Activated CD4-positive, alpha-beta T cell treated with anti-CD3 and anti-CD28 coated beads for 1 hour (primary cell): ENCODE data around the gene TXNDC5.
"Not testable (repeated sequence)": the region's sequence is repeated elsewhere in the genome, so short reads cannot be mapped to it uniquely, and the experiment has no call there.

Experiments
- DNase-seq: peaks from one replicate; pipeline ENCODE4 v3.0.0-alpha.2; 2020

The TXNDC5 gene

DNA sequence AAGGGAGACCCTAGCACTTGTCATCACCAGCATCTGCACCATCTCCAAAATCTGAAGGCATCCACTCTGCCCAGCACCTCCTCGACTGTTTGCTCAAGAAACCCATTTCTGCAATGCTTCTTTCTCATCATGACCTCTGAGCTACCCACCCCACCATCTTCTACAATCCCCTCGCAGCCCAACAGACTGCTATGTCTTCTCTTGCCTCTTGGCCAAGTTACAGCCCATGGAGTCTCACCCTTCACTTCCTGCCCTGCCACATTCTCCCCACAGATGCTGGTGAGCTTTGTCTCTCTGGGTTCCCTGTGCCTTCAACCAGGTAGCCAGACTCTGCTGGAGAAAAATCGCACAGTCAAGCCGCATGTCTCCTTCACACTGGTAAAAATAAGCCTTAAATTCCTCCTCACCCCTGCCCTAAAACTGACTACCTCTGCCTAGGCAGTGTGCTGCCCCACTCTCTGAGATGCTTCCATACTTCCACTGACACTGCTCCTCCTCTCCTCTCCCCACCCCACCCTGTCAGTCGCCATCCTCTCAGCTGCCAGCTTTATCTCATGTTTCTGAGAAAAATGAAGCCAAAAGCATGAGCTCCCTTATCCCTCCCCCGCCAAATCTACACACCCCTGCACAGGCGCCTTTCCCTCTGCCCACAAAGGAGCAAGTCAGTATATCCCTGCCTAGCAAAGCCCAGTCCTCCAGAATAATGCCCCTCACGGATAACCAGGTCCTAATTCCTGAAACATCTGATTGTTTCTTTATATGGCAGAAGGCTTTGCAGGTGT, 2.3 kb upstream of the TXNDC5 start:
- DNase-seq = no peak

DNA sequence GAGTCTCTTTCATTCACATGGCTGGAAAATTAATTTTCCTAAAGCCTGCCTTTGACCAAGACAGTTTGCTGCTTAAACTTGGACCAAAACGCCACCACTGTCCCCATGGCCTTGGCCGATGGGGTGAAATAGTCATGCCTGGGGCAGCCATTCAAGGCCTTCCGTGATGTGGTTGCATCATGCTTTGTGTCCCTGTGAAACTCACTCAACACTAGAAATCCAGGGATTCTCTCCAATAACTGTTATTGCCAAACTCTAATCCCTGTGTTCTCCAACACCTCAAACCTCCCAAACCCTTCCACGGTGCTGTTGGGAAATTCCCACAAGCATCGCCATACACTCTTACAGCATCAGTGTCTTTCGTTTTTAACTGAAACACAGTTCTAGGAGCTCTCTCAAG, 1.4 kb upstream of the TXNDC5 start:
- no peak for DNase-seq

DNA sequence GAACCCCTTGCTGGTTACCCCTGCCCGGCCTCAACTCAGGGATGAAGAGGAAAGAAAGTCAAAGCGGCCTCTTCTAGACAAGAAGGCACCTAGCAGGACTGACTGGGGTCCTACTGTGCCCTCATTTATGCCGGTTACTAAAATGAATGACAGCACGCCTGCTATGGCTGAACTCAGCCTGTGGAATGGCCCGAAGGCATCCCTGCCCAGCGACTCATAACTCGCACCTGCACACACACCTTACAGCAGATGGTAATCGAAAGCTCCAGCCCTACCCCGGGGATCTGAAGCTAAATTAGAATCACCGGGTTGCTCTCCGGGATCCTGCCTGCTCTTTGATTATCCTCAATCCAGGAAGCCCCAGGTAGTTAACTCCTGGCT, 747 bp upstream of the TXNDC5 start:
- DNase-seq = no peak

DNA sequence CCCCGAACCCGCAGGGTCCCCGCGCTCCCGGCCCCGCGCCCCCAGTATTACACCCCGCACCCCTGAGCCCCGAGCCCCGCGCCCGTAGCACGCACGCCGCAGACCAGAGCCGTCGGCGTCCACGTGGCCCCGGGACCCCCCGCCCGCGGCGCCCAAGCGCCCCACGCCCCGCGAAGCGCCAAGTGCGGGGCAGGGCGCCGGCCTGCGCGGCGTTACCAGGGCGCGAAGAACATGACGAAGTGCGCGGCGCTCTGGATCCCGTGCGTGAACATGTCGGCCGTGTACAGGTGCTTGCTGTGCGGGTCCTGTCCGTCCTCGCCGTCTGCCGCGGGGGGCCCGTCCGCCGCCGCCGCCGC, 312 bp downstream of the TXNDC5 start:
- no peak for DNase-seq

DNA sequence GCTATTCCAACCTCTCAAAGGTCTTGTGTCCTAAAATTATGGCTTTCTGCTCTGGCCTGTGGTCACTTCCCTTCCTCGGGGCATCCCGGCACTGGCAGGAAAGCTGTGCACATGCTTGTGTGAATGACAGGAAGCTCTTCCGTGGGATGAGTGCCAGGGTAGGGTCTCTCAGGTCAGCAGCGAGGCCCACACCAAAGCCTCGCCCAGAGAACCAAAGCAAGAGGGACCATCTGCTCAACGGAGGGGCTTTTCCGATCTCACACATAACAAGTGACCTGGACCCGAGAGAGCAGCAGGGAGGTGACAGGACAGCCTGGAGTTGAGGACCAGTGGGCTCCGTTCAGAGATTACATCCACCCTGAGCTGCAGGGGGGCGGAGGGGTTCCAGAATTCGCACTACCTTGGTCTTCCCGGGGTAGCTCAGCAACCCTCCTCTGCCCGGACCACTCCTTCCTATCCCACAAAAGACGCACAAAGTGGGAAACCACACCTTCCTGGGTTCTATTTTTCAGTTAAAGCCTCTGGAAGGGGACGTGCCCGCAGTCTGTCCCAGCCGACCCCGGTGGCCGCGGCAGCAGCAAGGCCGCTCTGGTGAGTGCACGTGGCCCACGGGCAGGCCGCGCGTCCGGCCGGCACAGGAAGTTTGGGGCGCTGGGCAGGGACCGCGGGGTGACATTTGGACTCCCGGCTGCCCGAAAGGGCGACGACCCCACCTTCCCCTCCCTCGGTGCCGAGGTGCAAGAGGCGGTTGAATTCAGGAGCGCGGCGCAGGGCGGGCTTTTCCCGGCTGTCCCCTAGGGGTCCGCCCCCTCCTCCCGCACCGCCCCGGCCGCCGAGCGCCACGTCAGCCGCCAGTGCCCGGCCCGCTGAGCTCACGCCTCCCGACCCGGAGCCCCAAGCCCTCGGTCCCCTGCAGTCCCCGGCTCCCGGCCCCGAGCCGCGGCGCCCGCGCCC, 988 bp downstream of the TXNDC5 start:
- DNase-seq = no peak

DNA sequence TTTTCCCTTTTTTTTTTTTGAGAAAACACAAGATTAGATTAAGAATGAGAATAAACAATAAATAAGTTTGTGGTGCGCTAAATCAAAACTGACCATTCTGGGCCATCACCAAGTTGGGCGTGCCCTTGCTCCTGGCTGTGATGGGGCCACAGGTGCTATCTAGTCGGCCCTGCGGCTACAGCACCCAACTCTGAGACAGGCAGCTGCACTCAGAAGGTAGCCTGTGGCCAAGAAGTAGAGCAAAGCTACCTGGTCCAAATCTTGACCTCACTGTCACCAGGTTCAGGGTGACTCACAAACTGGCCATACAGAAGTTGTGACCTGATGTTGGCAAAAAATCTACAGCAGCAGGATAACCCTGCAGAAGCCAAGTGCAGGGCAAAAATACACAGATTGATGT, 3.4 kb downstream of the TXNDC5 start:
- DNase-seq = no peak

DNA sequence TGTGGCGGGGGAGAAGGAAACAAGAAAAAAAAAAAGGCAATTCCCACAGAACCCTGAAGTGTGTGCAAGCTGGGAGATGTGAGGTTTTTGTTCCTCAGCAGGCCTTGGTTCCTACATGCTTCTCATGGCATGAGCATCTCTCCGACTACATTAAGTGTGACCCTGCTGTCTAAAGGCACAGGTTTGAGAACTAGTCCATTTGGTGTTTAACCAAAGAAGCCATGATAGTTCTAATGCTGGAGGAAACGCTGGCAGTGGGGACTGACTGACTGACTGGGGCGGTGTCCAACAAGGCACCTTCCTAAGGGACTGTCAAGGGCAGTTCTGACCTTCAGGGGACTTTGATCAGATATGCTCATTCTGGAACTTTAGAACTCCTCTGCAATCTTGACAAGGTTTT, 3.8 kb downstream of the TXNDC5 start:
- DNase-seq = no peak

DNA sequence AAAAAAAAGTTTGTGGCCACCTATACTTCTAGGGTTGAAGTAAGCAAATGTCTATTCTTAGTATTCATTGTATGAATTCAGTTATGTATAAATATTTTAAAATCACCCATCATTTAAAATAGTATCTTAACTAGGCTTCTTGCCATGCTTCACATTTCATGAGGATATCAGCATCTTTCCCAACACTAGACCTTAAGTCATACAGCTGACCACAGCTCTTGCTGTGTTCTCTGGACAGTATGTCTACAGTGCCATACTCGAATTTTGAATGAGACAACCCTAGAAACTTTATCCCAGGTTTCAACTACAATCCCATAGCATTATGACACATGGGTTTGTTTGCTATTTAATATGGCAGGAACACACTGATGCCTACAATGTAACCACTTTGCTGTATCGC, 5.2 kb downstream of the TXNDC5 start:
- no peak for DNase-seq

DNA sequence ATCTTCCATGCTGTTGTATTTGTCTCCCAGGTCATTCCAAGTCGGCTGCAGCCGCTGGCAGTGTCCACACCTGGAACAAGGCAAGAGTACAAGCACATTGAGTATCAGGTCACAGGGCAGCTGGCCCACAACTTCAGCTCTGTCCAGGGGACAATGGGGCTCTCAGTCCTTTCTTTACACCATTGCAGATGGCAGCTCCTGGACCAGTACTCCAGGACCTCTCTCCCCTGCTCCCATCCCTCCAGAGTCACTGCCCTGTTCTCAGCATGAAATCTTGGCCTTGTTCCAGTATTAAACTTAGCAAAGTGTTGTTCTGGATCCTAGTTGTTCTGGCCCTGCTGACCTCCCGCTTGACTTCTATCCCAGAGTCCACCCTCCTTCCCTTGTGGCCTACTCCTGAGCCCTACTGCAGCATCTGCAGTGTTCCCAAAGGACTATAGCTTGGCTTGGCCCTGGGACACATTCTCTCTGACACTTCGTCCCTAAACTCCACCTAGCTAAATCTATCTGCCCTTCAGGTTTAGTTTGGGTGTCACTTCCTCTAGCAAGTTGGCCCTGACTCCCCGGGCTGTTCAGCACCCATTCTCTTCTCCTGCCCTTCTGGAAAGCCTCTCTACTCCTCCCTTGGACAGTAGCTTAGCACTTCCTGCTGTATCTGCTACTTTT, 5.8 kb downstream of the TXNDC5 start:
- no peak for DNase-seq

DNA sequence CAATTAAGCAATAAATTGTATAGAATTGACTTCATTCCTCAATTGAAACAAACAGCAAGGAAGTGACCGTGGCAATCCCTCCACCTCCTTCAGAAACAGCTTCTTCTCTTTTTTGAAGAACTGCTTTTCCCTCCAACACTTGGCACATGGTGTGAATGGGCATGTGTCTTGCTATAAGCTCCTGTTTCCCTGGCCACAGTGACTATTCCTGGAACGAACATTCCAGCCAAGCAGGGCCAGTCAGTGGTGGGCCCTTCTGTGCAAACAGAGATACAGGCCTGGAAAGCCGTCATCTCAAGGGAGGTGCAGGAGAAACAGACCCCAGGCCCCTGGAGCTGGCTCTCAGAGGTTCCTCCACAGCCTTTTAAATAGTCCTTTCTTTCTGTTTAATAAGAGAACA, 6.9 kb downstream of the TXNDC5 start:
- no peak for DNase-seq

DNA sequence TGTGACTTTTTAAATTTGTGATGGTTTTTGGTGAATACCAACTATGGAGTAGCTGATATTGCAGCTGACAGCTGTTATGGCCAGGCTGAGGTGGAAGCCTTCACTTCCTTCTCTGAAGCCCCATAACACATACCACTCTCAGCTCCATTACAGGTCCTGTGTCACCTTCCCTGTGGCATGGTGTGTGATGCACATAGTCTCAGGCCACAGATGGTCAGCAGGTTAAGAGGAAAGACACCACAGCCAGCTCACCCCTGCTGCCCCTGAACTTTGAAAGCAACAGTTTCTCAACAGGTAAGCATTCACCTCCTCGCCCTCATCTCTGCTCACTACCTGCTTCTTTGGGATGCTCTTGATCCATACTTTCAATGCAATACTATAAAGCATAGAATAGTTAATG, 7.7 kb downstream of the TXNDC5 start:
- DNase-seq = no peak

DNA sequence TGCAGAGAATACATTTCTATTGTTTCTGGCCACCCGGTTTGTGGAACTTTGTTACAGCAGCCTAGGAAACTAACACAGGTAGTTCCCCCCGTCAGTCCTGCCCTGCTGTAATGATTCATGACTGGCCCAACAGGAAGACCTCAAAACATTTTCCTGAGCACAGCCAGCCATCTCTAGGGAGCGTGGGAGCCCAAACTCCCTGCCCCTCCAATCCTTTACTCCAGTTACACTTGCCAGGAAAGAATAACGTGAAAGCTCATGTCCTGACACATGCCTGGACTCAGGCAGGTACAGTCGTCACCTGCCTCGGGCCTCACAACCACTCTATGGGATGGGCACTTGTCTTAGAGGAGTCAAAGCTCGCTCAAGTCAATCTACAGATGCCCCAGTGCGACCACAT, 8.4 kb downstream of the TXNDC5 start:
- no peak for DNase-seq

DNA sequence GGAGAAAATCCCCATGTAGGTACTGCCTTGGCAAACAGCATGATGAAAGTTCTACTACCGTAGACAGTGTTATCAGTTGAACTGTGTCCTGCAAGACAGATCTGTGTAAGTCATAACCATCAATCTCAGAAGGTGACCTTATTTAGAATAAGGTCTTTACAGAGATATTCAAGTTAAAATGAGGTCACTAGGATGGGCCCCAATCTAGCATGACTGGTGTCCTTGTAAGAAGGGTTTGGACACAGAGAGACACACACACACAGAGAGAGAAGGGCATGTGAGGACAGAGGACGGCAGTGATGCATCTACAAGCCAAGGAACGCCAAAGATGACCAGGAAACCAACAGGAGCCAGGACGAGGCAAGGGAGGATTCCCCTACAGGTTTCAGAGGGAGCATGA, 8.8 kb downstream of the TXNDC5 start:
- DNase-seq = no peak

DNA sequence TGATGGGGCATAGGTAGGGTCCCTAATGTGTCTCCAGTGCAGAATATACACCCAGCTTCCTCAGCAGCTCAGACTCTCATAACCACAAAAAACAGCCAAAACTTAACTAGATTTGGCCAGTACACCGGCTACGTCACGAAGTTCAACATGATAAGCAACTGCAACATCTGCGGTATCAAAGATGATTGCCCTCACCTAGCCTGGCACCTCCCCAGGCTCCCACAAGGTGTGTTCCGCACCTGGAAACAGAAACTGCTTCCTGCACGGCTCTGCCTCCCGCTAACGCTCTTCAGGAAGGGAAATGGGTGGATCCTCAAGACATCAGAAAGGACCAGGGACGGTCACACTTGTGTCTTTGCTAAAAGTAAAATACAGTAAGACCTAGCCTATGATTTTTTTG, 9.5 kb downstream of the TXNDC5 start:
- no peak for DNase-seq

DNA sequence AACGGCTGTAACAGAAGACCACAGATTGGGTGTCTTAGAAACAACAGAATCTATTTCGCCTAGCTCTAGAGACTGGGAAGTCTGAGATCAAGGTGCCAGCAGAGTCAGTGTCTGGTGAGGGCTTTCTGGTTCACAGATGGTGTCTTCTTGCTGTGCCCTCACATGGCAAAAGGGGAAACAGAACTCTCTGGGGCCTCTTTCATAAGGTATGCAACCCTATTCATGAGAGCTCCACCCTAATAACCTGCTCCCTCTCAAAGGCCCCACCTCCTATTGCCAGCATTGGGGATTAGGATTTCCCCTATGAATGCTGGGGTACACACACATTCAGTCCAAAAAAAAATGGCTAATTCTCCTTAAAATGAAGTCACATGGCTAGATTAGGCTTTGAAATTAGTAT, 10.0 kb downstream of the TXNDC5 start:
- DNase-seq = no peak

DNA sequence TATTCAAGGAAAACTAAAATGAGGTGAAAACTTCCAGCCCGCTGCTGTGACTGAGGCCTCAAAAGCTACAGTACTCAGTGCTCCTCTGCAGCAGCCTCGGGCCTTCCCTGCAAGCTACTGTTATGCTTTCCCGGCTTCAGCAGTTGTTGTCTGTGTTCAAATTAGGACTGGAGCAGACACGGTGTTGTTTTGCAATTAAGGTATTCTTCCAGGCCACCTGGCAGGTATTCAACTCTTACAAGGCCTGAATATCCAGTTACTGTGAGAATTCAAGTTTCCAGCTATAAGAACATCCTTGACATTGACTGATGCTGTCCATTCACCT, 10.7 kb downstream of the TXNDC5 start:
- no peak for DNase-seq

DNA sequence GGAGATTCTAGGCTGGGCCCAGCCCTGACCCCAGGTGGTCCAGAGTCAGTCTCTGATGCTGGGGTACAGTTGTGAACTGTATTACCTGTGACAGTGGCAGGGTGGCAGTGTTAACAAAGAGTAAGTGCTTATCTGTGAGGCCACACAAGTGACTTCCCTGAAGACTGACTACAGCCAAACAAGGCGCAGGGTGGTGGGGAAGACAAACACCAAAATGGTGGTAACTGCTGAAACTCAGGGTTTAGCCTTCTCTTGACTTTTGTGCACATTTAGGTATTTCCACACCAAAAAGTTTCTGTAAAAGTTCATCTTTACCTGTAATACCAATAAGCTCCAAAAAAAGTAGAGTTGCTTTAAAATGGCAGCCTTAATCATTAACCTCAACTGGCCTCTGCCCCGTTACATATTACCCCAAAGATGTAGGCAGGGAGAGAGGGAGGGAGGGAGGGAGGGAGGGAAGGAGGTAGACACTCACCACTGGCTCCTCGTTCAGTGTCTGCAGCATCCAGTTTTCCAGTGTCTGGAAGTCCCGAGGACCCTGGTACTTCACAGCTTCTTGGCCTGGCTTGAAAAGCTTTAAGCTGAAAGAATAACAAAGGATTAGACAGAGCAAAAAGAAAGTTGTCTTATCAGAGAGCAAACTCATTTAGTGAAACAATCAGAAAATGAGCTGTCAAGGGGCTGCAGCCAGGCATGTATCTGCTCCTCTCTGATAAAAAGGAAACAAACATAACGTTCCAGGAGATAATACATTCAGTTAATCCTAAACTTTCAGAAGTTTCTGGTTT, 11.3 kb downstream of the TXNDC5 start:
- DNase-seq = no peak

DNA sequence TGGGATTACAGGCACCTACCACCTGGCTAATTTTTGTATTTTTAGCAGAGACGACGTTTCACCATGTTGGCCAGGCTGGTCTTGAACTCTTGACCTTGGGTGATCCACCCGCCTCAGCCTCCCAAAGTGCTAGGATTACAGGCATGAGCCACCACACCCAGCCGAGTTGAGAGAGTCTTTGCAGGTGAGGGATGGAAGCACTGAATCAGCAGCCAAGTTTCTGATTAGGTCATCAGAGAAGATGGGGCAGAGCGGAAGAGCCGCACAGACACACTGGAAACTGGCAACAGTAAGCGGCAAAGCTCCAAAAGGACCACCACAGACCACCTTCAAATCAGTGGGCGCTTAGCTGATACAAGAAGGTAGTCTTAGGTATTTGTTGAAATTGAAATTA, 12.4 kb downstream of the TXNDC5 start:
- DNase-seq = not testable (repeated sequence)

DNA sequence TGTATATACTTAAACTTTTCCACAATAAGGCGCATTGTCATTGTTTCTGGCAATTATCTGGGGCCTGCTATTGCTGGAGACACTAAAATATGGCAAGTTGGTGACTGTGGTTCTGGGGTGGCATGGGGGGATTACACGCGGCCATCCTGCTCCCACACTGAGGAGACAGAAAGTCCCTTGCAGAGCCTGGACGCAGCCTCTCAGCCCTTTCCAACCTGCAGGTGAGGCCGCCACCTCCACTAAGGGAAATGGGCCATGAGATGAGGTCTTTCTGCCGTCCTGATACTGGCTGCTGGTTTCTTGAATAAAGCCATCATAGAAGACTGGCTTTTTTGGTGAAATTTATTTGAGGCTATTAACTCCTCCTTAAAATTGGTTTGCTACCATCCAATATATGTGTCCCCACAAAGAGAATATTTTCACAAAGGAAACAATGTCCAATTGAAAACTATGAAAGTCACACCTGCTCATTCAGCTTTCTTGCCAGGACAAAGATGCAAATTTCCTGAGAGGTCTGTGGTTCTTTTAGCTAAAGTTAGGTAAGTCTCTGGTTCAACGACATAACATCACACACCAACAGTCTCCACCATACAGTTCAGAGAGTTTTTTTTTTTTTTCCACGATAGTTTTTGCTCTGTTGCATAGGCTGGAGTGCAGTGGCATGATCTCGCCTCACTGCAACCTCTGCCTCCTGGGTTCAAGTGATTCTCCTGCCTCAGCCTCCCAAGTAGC, 13.0 kb downstream of the TXNDC5 start:
- DNase-seq = no peak

DNA sequence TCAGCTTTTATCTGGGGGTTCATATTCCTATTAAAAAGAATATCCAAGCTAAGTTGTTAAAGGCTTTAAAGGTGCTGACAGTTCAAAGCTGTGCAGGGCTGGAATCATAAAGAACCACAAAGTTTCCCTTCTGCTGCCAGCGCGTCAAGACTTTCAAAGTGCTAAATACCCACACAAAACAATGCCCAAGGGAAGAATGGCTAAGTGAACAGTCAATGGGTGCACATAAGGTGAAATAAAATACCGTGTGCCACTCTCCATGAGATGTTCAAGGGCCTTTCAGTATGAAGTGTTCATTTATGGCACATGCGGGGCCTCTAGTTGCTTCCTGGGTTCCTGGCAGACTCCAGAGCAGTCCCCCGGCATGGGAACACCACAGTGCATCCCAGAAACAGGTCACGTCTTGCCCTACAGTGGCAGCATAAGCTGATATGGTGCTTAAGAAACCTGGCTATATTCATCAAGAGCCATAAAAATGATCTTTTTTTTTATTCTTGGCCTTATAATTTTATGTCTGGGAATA, 14.1 kb downstream of the TXNDC5 start:
- DNase-seq = no peak

DNA sequence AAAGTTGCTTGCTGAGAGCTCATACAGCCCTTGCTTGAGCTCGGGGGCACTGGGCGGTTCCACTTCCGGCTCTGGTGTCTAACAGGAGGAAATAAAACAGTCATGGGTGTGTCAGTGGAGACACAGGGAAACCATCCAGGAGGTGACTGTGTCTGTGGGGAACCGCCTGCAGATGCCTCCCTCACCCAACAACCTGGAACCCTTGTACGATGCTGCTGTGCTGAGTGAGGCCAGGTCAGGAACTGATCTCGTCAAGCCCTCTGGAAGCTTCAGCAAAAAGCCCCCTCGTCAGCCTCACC, 15.5 kb downstream of the TXNDC5 start:
- no peak for DNase-seq
